Activated gamma-delta T cell (primary cell): Measurements from ENCODE around the gene AGBL5.

Experiments
- DNase-seq: peaks from one replicate; lab custom pipeline; 2025; lab: John Stamatoyannopoulos, UW

AGBL5 gene

GRCh38 chr2:27079233-27080139 lies 28.0 kb downstream of the AGBL5 start:
- no peak for DNase-seq

GRCh38 chr2:27080140-27080469 lies 28.6 kb downstream of the AGBL5 start:
- no peak for DNase-seq

- DNase-seq: no peak
Measured at GRCh38 chr2:27080603-27080936, 29.1 kb downstream of the AGBL5 start.

GRCh38 chr2:27081984-27082772 lies 30.7 kb downstream of the AGBL5 start:
- no peak for DNase-seq

GRCh38 chr2:27082773-27083409 lies 31.4 kb downstream of the AGBL5 start:
- DNase-seq: no peak

- no peak for DNase-seq
Measured at GRCh38 chr2:27083410-27084296, 32.2 kb downstream of the AGBL5 start.

GRCh38 chr2:27084297-27085061 lies 33.0 kb downstream of the AGBL5 start:
- DNase-seq: no peak

- DNase-seq: no peak
Measured at GRCh38 chr2:27085062-27085672, 33.7 kb downstream of the AGBL5 start.

- no peak for DNase-seq
Measured at GRCh38 chr2:27085673-27086089, 34.2 kb downstream of the AGBL5 start.

- peak; percentile 97 for DNase-seq
Measured at GRCh38 chr2:27086090-27086723, 34.7 kb downstream of the AGBL5 start.

GRCh38 chr2:27086724-27087593 lies 35.5 kb downstream of the AGBL5 start, which contains the start of gene KHK:
TSS of gene KHK (plus strand) at chr2:27086772. CDS start at chr2:27087260, 488 bp downstream.
- no peak for DNase-seq

- no peak for DNase-seq
Measured at GRCh38 chr2:27087823-27088410, 36.4 kb downstream of the AGBL5 start.

GRCh38 chr2:27088634-27089033 lies 37.2 kb downstream of the AGBL5 start:
- DNase-seq: no peak

GRCh38 chr2:27089111-27089954 lies 37.9 kb downstream of the AGBL5 start:
- no peak for DNase-seq

GRCh38 chr2:27091746-27092695 lies 40.6 kb downstream of the AGBL5 start:
- no peak for DNase-seq

- no peak for DNase-seq
Measured at GRCh38 chr2:27092696-27093429, 41.4 kb downstream of the AGBL5 start.
